ENCODE measurements around the gene HOXA5.

GRCh38 chr7:27176524-27176845 is 33.0 kb upstream of the HOXA5 start:
- TF ChIP-seq SUZ12 (IDR thresholded peaks at IDR 0.05; ENCODE audit: low read length) (no peak), POLR2AphosphoS5 (IDR thresholded peaks at IDR 0.05; ENCODE audit: low read depth, low read length) (no peak), MAX (IDR thresholded peaks at IDR 0.05) (no peak), RAD21 (IDR thresholded peaks at IDR 0.05 in 1 of 2, conservative IDR thresholded peaks at IDR 0.05 in 1 of 2; ENCODE audit: low read depth in 2 of 2, low read length in 2 of 2) (no peak), HDAC2 (IDR thresholded peaks at IDR 0.05; ENCODE audit: borderline replicate concordance in 1 of 2, low read depth in 2 of 2, low read length in 2 of 2) (no peak), CTCF (IDR thresholded peaks at IDR 0.05; ENCODE audit: control extremely low read depth in 1 of 3, insufficient read depth in 1 of 3, low read depth in 1 of 3, low read length in 3 of 3) (no peak), CREB1 (IDR thresholded peaks at IDR 0.05) (no peak)
